Measurements from ENCODE around the gene PPEF1. TPM values are rescaled to one million over a fixed set of nuclear protein-coding genes. Genes with fewer than 3 reads are reported as not detected.

Gene PPEF1
- total and polyA plus RNA-seq, 2 of the 8 experiments (the other 6 are each of a cell fraction or from before 2014, with no cell fraction given) = 0.08 to 0.30 TPM

DNA sequence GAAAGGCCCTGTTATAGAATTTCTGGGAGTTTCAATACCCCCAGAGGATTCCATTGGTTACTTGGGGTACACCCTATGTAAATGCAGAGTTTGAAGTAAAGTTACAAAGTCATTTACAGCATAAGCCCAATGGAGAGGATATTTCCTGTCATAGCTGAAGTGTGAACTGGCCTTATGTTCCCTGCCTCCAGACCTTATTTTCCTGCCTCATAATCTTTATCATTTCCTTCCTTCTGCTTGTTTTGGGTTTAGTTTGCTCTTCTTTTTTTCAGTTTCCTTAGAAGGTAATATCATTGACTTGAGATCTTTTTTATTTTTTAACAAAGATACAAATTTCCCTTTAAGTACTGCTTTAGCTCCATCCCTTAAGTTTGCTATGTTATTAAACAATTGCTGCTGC is 85.4 kb downstream of the PPEF1 start:
- ChIA-PET POLR2A (ENCODE audit: partially characterized antibody) (no interaction called here), CTCF (ENCODE audit: partially characterized antibody) (no interaction called here)
- TF ChIP-seq HDAC2 (IDR thresholded peaks at IDR 0.05; ENCODE audit: borderline replicate concordance in 1 of 2, low read depth in 2 of 2, low read length in 2 of 2) = no peak
- no peak for TF ChIP-seq SAP30 (IDR thresholded peaks at IDR 0.05; ENCODE audit: insufficient read depth, insufficient replicate concordance, low read length)
- no peak for TF ChIP-seq CTBP2 (IDR thresholded peaks at IDR 0.05; ENCODE audit: borderline replicate concordance, insufficient read depth, insufficient read length, low read length)
- TF ChIP-seq GABPA (IDR thresholded peaks at IDR 0.05; ENCODE audit: borderline replicate concordance, insufficient read depth, low read length) = no peak
- no peak for TF ChIP-seq FOSL1 (IDR thresholded peaks at IDR 0.05; ENCODE audit: insufficient read depth, low read depth, low read length)
- TF ChIP-seq ZNF274 (IDR thresholded peaks at IDR 0.05; ENCODE audit: borderline replicate concordance, extremely low read depth, low read length) = no peak
- no peak for TF ChIP-seq CREB1 (IDR thresholded peaks at IDR 0.05)
- no peak for TF ChIP-seq TCF12 (IDR thresholded peaks at IDR 0.05; ENCODE audit: low read depth, low read length)
- TF ChIP-seq BRCA1 (IDR thresholded peaks at IDR 0.05; ENCODE audit: low read depth, low read length) = no peak
- H2BK12ac ChIP-seq (ENCODE audit: low read depth, low read length) = no peak overlapping the region
- H3K36me3 ChIP-seq (ENCODE audit: control insufficient read depth in 2 of 4, insufficient read depth in 4 of 4, low read length in 3 of 4) = no peaks in the 10 kb centered on the region
- H3K9me3 ChIP-seq (ENCODE audit: insufficient read depth in 2 of 2, low read depth in 1 of 2, low read length in 1 of 2) = no peaks in the 10 kb centered on the region
- H2BK5ac ChIP-seq (ENCODE audit: low read depth, low read length) = no peak overlapping the region
- H3K27me3 ChIP-seq (replicated peaks in 1 of 4; ENCODE audit: control insufficient read depth in 3 of 4, extremely low read depth in 1 of 4, insufficient read depth in 3 of 4, low read length in 3 of 4) = no peaks in the 10 kb centered on the region
- no peak overlapping the region for H3K27ac ChIP-seq (ENCODE audit: low read depth, low read length)
- H3K18ac ChIP-seq (ENCODE audit: extremely low read depth, low read length) = no peak overlapping the region
- no peak overlapping the region for H4K8ac ChIP-seq (ENCODE audit: extremely low read depth, insufficient read depth, low read length)
- no peak overlapping the region for H3K23ac ChIP-seq (ENCODE audit: insufficient read length)
- H2BK20ac ChIP-seq (ENCODE audit: low read length) = no peak overlapping the region
- no peak overlapping the region for H3K56ac ChIP-seq (replicated peaks; ENCODE audit: insufficient read length, low read depth, low read length)
- H3K79me2 ChIP-seq (ENCODE audit: control insufficient read depth in 1 of 2, insufficient read depth in 2 of 2, low read length in 2 of 2) = no peaks in the 10 kb centered on the region
- H4K91ac ChIP-seq (replicated peaks; ENCODE audit: insufficient read length, low read length) = no peak overlapping the region
- no peak overlapping the region for H3K4me2 ChIP-seq (ENCODE audit: insufficient read depth in 1 of 2, low read depth in 2 of 2, low read length in 2 of 2)
- FAIRE-seq = no peak
- H2BK15ac ChIP-seq (ENCODE audit: low read length) = no peak overlapping the region
- no peak overlapping the region for H3K4ac ChIP-seq (replicated peaks; ENCODE audit: insufficient read length, low read depth, low read length)
- no peak overlapping the region for H3K14ac ChIP-seq (ENCODE audit: insufficient read length)
- no peaks in the 10 kb centered on the region for H3K23me2 ChIP-seq (ENCODE audit: low read depth, low read length)
- no peak overlapping the region for H3K9ac ChIP-seq (replicated peaks in 1 of 4; ENCODE audit: extremely low read depth in 1 of 4, low read depth in 3 of 4, low read length in 3 of 4)
- no peak overlapping the region for H4K5ac ChIP-seq (ENCODE audit: insufficient read length, low read depth, low read length)
- no peak overlapping the region for H3K4me3 ChIP-seq (ENCODE audit: extremely low read depth in 1 of 4, insufficient read depth in 2 of 4, low read depth in 3 of 4, low read length in 4 of 4)
- H2AFZ ChIP-seq (ENCODE audit: low read length) = no peak overlapping the region
- no peak overlapping the region for H2BK120ac ChIP-seq (replicated peaks; ENCODE audit: low read depth, low read length)
- no peak for DNase-seq (ENCODE audit: low read depth in 1 of 2, low spot score in 2 of 2)
- no peaks in the 10 kb centered on the region for H3K79me1 ChIP-seq (ENCODE audit: low read depth, low read length)
- no peaks in the 10 kb centered on the region for H4K20me1 ChIP-seq (replicated peaks in 1 of 2; ENCODE audit: control insufficient read depth in 1 of 2, insufficient read depth in 2 of 2, low read length in 2 of 2)
- peaks cover 0 to 3% (median 1%) of the 10 kb centered on the region in 4 experiments; a peak in 2 of 7 replicates for H3K4me1 ChIP-seq (replicated peaks in 1 of 4; ENCODE audit: control insufficient read depth in 3 of 4, insufficient read depth in 4 of 4, low read length in 3 of 4)
- H2AK5ac ChIP-seq (ENCODE audit: low read depth, low read length) = no peak overlapping the region

Measured in H1 (cell line).